ENCODE results near the gene MAVS.

DNA sequence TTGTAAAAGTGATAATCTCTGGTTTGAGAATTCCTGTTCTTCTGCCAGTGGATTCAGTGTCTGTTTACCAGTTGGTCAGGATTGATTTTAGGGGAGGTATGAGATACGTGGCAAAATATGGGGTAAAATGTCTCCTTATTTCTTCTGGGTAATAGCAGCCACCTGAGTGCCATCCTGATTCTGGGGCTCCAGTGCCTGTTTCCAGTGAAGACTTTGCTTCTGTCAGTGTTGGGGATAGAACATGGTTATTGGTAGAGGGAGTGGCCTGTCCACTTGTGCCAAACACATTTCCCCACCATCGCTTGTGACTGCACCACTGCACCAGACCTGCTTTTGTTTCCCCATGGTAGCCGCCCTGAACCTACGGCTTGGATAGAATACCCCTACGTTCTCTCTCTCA is 58.2 kb downstream of the MAVS start:
- TF ChIP-seq POLR2A (IDR thresholded peaks at IDR 0.05): no peak
- TF ChIP-seq, protein P1, sequence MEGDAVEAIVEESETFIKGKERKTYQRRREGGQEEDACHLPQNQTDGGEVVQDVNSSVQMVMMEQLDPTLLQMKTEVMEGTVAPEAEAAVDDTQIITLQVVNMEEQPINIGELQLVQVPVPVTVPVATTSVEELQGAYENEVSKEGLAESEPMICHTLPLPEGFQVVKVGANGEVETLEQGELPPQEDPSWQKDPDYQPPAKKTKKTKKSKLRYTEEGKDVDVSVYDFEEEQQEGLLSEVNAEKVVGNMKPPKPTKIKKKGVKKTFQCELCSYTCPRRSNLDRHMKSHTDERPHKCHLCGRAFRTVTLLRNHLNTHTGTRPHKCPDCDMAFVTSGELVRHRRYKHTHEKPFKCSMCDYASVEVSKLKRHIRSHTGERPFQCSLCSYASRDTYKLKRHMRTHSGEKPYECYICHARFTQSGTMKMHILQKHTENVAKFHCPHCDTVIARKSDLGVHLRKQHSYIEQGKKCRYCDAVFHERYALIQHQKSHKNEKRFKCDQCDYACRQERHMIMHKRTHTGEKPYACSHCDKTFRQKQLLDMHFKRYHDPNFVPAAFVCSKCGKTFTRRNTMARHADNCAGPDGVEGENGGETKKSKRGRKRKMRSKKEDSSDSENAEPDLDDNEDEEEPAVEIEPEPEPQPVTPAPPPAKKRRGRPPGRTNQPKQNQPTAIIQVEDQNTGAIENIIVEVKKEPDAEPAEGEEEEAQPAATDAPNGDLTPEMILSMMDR (IDR thresholded peaks at IDR 0.05 in 8 of 11, conservative IDR thresholded peaks at IDR 0.05 in 3 of 11): no peak
